CD4-positive, alpha-beta T cell treated with Interleukin-4 for 1 hour (primary cell): ENCODE results near the gene PCDHB14.
"Not testable (repeated sequence)": the region's sequence is repeated elsewhere in the genome, so short reads cannot be mapped to it uniquely, and the experiment has no call there.

Experiments
- DNase-seq, 2 donors: peaks; one replicate each; pipeline ENCODE4 v3.0.0-alpha.2; 2020 to 2022

The PCDHB14 gene

GRCh38 chr5:141223112-141223783 lies at the start of gene PCDHB14:
Gene PCDHB14, plus strand, starts transcription at chr5:141223343. Its CDS starts 163 bp downstream, at chr5:141223506.
- peak in 1 of 2 donors; percentile 4 for DNase-seq

GRCh38 chr5:141174291-141175104 lies 48.6 kb upstream of the PCDHB14 start:
- DNase-seq = not testable (repeated sequence)

GRCh38 chr5:141175933-141176332 lies 47.2 kb upstream of the PCDHB14 start:
- no peak for DNase-seq

- DNase-seq = not testable (repeated sequence)
Measured at GRCh38 chr5:141177577-141178191, 45.5 kb upstream of the PCDHB14 start, which contains the start of gene PCDHB8. Gene PCDHB8, plus strand, starts transcription at chr5:141177790. Its CDS starts 245 bp downstream, at chr5:141178035.

- not testable (repeated sequence) for DNase-seq
Measured at GRCh38 chr5:141179371-141179770, 43.8 kb upstream of the PCDHB14 start.

- DNase-seq = not testable (repeated sequence)
Measured at GRCh38 chr5:141179876-141180275, 43.3 kb upstream of the PCDHB14 start.

GRCh38 chr5:141180313-141180712 lies 42.8 kb upstream of the PCDHB14 start:
- DNase-seq = no peak

- DNase-seq = no peak
Measured at GRCh38 chr5:141182248-141182647, 40.9 kb upstream of the PCDHB14 start, which contains the start of gene PCDHB16. Gene PCDHB16, plus strand, starts transcription at chr5:141182387. Its CDS starts 173 bp downstream, at chr5:141182560.

- DNase-seq = not testable (repeated sequence)
Measured at GRCh38 chr5:141184117-141184855, 38.9 kb upstream of the PCDHB14 start.

- DNase-seq = peak in 1 of 2 donors; percentile 36
Measured at GRCh38 chr5:141186897-141187512, 36.1 kb upstream of the PCDHB14 start, which contains the start of gene PCDHB9. Gene PCDHB9, plus strand, starts transcription at chr5:141187161. Its CDS starts 158 bp downstream, at chr5:141187319.

GRCh38 chr5:141188682-141189081 lies 34.5 kb upstream of the PCDHB14 start:
- not testable (repeated sequence) for DNase-seq

- DNase-seq = not testable (repeated sequence)
Measured at GRCh38 chr5:141189131-141189530, 34.0 kb upstream of the PCDHB14 start.

GRCh38 chr5:141192110-141192725 lies 30.9 kb upstream of the PCDHB14 start, which contains the start of gene PCDHB10:
Gene PCDHB10, plus strand, starts transcription at chr5:141192353. Its CDS starts 200 bp downstream, at chr5:141192553.
- DNase-seq = peak in 1 of 2 donors; percentile 14

GRCh38 chr5:141194332-141194731 lies 28.8 kb upstream of the PCDHB14 start:
- DNase-seq = not testable (repeated sequence)

GRCh38 chr5:141196363-141196762 lies 26.8 kb upstream of the PCDHB14 start:
- DNase-seq = no peak

GRCh38 chr5:141199359-141200235 lies 23.5 kb upstream of the PCDHB14 start, which contains the start of gene PCDHB11:
Gene PCDHB11, plus strand, starts transcription at chr5:141199627. Its CDS starts 148 bp downstream, at chr5:141199775.
- no peak for DNase-seq

GRCh38 chr5:141201126-141201525 lies 22.0 kb upstream of the PCDHB14 start:
- not testable (repeated sequence) for DNase-seq

GRCh38 chr5:141201646-141202045 lies 21.5 kb upstream of the PCDHB14 start:
- not testable (repeated sequence) for DNase-seq

- DNase-seq = no peak
Measured at GRCh38 chr5:141208478-141208877, 14.7 kb upstream of the PCDHB14 start, which contains the start of gene PCDHB12. Gene PCDHB12, plus strand, starts transcription at chr5:141208719. Its CDS starts 189 bp downstream, at chr5:141208908.

GRCh38 chr5:141210281-141210680 lies 12.9 kb upstream of the PCDHB14 start:
- not testable (repeated sequence) for DNase-seq
